Omental fat pad (tissue), 4 donors: ENCODE measurements around the gene FHOD3. TPM values are rescaled to one million over a fixed set of nuclear protein-coding genes. Genes with fewer than 3 reads are reported as not detected.

Experiments used
- ATAC-seq: fragments of 150-250 bp; one replicate; pipeline ENCODE4 v1.9.1; 2016; ENCODE audit warnings: mild to moderate bottlenecking, moderate library complexity; ENCODE audit not compliant: low FRiP score
- DNase-seq: peaks from one replicate; pipeline ENCODE4 v3.0.0-alpha.2; 2019; ENCODE audit warnings: low spot score
- total RNA-seq, 4 donors: library from RNA; depleted of rRNA; stranded (reverse); fragments of >200 nt; gene quantifications; one replicate each; pipeline ENCODE4 v1.1.0, GENCODE V29; 2016
- TF ChIP-seq, protein P1 (sequence below), 3 donors: fragments of 450-650 bp; IDR thresholded peaks; one replicate each; pipeline ENCODE4 v1.5.1; 2016 to 2017; ENCODE audit warnings: antibody characterized with exemption in 3 of 3, mild to moderate bottlenecking in 3 of 3, moderate library complexity in 2 of 3

Gene FHOD3
- total RNA-seq, 4 donors from 2014 or later: 0.96 to 3.8 (median 2.3) TPM

DNA sequence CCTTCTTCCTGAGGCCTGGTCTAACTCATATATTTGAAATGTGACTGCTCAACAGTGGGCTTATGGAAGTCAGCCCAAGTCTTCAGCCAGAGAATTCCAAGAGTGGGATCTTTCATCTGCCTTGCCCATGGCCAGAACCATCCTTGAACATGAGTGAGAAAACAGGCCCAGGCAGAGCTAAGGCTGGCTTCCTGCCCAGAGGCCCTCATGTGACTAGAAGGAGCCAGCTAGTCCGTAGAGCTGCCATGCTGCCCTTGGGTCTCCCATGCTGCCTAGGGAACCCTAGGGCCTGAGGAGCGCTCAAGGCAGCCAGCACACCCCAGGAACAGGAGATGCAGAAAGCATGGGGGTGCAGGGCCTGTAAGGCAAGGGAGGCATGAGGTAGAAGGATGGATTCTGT is 203.6 kb downstream of the FHOD3 start:
- ATAC-seq: no peak
- TF ChIP-seq, protein P1, sequence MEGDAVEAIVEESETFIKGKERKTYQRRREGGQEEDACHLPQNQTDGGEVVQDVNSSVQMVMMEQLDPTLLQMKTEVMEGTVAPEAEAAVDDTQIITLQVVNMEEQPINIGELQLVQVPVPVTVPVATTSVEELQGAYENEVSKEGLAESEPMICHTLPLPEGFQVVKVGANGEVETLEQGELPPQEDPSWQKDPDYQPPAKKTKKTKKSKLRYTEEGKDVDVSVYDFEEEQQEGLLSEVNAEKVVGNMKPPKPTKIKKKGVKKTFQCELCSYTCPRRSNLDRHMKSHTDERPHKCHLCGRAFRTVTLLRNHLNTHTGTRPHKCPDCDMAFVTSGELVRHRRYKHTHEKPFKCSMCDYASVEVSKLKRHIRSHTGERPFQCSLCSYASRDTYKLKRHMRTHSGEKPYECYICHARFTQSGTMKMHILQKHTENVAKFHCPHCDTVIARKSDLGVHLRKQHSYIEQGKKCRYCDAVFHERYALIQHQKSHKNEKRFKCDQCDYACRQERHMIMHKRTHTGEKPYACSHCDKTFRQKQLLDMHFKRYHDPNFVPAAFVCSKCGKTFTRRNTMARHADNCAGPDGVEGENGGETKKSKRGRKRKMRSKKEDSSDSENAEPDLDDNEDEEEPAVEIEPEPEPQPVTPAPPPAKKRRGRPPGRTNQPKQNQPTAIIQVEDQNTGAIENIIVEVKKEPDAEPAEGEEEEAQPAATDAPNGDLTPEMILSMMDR (IDR thresholded peaks at IDR 0.05): no peak
- DNase-seq: no peak

DNA sequence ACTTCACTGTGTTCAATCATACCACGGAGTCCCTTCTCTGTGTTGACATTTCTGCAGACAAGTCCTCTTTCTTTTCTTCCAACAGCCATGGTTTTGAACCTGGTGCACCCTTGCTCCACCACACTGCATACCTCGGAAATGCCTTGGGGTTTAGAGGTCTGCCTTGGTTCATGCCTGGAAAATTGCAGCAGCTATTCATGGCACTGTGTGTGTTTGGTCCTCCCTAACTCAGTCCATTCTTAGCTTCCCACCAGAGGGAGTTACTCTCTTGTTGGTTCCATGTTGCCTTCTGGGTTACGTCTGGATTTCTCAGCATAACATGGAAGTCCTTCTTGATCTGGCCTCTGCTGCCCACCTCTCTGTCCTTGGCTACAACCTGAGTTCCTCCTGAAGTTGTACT is 206.0 kb downstream of the FHOD3 start:
- TF ChIP-seq, protein P1 (IDR thresholded peaks at IDR 0.05): no peak
- DNase-seq (no peak), ATAC-seq (no peak)

DNA sequence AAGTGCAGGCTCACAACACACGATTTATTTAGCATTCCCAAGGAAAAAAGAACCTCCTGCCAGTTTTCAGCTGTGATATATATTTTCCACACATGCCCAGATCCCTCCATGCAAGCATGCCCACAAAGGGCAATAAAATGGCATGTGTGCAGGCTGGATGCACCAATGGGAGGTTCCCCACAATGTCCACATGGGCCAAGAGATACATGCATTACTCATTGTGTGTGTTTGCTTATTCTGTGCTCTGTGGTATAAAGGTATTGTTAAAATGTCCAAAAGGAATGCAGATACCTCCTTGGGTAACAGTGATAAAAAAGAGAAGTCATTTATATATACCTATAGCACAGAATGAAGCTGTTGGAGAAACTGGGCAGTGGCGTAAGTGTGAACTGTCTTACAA is 207.4 kb downstream of the FHOD3 start:
- TF ChIP-seq, protein P1 (IDR thresholded peaks at IDR 0.05): no peak
- no peak for DNase-seq
- ATAC-seq: no peak

DNA sequence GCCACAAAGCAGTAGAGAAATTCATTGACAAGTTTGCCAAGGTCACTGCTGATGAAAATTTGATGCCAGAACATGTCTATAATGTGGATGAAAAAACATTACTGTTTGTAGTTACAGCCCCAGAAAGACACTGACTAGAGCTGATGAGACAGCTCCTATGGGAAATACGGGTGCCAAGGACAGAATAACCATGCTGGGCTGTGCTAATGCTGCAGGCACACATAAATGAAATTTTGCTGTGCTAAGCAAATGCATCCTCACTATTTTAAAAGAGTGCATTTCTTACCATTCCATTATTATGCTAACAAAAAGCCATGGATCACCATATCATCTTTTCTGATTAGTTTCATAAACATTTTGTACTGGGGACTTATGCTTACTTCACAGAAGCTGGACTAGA is 208.2 kb downstream of the FHOD3 start:
- ATAC-seq (no peak), DNase-seq (no peak)
- TF ChIP-seq, protein P1 (IDR thresholded peaks at IDR 0.05): no peak

DNA sequence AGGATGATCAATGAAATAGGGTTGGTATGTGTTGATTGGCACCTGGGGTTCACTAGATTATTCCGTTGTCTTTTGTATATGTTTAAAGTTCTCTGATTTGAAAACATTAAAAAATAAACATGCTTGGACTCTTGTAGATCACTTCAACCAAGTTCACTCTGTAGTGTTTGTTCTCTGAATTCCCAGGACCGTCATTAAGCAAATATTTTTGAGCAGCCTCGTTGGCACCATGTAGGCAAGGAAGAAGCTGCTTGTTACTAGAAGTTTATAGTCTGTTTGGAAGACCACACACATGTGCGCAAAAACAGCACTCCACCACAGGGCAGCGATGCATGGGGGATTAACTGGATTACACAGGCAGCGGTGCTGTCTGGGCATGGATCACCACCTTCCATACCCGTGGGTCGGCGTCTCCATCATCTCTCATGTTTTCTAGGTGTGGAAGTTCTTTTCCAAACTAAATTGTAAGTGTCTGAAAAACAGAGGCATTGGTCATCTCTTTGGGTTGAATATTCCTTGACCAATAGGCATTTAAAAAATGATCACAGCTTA is 212.2 kb downstream of the FHOD3 start:
- TF ChIP-seq, protein P1 (IDR thresholded peaks at IDR 0.05): no peak
- ATAC-seq: no peak
- no peak for DNase-seq

DNA sequence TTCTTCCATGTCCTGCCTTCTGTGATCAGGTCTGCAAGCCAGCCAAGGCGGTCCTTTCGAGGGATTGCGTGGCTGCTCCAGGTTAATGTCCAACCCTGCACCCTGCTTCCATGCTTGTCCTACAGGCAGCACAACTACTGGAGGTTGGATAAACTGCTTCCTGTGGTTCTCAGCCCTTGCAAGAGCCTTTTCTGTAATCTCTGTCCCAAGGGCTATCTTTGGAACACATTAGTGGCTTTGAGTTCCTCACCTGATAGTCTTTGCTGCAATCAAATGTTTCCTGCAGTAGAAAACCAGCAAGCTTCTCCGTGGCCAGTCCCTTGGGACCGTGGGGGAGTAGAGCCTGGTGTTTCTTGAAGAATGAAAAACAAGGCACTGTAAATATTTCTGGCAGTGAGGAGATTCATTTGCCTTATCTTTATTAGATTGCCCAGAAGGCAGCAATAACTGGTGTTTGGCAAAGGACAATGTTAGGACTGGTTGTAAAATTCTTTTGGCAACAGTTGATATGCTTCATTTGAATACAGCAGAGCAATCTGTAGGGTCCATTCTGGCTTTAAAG is 214.4 kb downstream of the FHOD3 start:
- TF ChIP-seq, protein P1 (IDR thresholded peaks at IDR 0.05): no peak
- ATAC-seq: no peak
- DNase-seq: no peak

DNA sequence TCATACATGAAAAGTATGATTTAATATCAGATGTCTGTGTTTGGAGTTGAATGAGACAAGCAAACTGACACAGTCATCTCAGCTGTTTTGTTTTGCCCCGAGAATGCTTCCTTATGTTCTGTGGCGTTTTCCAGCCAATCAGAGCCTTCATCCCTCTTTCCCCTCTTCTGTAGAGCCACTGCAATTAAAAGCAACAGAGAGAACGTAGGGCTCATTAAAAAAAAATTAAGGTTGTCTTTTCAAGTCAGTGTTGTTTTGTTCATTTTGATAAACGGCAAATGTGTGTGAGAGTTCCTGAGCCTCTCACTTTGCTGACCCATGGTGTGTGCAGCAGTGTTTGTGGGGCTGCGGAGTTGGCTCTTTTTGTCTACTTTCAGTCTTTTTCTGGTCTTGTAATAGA is 216.0 kb downstream of the FHOD3 start:
- ATAC-seq (no peak), DNase-seq (no peak)
- TF ChIP-seq, protein P1 (IDR thresholded peaks at IDR 0.05): no peak
